ENCODE results near the gene XRN1.
"Not testable (repeated sequence)": the region's sequence is repeated elsewhere in the genome, so short reads cannot be mapped to it uniquely, and the experiment has no call there.

DNA sequence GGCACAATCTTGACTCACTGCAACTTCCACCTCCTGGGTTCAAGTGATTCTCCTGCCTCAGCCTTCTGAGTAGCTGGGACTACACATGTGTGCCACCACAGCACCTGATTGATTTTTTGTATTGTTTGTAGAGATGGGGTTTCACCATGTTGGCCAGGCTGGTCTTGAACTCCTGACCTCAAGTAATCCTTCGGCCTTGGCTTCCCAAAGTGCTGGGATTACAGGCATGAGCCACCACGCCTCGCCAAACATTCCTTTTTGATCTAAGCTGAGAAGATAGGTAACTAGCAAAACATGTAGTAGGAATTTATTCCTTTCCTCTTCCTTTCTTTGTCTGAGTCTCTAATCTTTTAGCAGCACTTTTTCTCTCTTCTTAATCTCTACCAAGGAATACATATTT is 95.1 kb downstream of the XRN1 start:
- TF ChIP-seq, protein P1, sequence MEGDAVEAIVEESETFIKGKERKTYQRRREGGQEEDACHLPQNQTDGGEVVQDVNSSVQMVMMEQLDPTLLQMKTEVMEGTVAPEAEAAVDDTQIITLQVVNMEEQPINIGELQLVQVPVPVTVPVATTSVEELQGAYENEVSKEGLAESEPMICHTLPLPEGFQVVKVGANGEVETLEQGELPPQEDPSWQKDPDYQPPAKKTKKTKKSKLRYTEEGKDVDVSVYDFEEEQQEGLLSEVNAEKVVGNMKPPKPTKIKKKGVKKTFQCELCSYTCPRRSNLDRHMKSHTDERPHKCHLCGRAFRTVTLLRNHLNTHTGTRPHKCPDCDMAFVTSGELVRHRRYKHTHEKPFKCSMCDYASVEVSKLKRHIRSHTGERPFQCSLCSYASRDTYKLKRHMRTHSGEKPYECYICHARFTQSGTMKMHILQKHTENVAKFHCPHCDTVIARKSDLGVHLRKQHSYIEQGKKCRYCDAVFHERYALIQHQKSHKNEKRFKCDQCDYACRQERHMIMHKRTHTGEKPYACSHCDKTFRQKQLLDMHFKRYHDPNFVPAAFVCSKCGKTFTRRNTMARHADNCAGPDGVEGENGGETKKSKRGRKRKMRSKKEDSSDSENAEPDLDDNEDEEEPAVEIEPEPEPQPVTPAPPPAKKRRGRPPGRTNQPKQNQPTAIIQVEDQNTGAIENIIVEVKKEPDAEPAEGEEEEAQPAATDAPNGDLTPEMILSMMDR (IDR thresholded peaks at IDR 0.05; ENCODE audit: insufficient read depth, low read length) = not testable (repeated sequence)
- TF ChIP-seq SPI1 (IDR thresholded peaks at IDR 0.05; ENCODE audit: borderline replicate concordance, low read depth); POLR2AphosphoS5 (IDR thresholded peaks at IDR 0.05; ENCODE audit: low read depth); REST (IDR thresholded peaks at IDR 0.05; ENCODE audit: insufficient replicate concordance, low read depth); GABPA (IDR thresholded peaks at IDR 0.05; ENCODE audit: low read depth): not testable (repeated sequence)

All from HL-60 (cell line).